Measurements from ENCODE around the gene ERLEC1.
A peak's percentile ranks its signal among the peaks of the same experiment; 100 is the strongest.
"Not testable (repeated sequence)": the region's sequence is repeated elsewhere in the genome, so short reads cannot be mapped to it uniquely, and the experiment has no call there.

ERLEC1 gene

DNA sequence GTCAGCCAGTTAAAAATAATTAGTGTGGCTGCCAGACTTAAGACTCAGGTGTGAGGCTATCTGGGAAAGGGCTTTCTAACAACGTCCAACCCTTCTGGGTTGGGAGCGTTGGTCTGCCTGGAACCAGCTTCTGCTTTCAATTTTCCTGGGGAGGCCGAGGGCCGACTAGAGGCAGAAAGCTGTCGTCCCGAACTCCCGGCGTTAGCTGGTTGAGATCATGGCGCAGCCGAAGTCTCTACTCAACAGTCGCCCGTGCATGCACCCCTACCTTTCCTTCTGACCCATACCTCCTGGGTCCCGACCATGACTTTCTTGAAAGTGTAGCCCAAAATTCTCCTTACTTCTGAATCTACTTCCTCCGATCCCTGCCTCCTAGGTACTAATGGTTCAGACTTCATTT is 29.6 kb upstream of the ERLEC1 start:
- not testable (repeated sequence) for H3K4me1 ChIP-seq (ENCODE audit: insufficient read depth, low read length); H3K9ac ChIP-seq (ENCODE audit: low read length); H3K27me3 ChIP-seq (ENCODE audit: control insufficient read depth in 1 of 2, insufficient read depth in 2 of 2, low read length in 2 of 2); H3K9me3 ChIP-seq (ENCODE audit: low read length); H3K27ac ChIP-seq (ENCODE audit: low read depth, low read length); H3K36me3 ChIP-seq (ENCODE audit: insufficient read depth, low read length); H3K4me3 ChIP-seq (ENCODE audit: low read depth in 1 of 2, low read length in 2 of 2)

DNA sequence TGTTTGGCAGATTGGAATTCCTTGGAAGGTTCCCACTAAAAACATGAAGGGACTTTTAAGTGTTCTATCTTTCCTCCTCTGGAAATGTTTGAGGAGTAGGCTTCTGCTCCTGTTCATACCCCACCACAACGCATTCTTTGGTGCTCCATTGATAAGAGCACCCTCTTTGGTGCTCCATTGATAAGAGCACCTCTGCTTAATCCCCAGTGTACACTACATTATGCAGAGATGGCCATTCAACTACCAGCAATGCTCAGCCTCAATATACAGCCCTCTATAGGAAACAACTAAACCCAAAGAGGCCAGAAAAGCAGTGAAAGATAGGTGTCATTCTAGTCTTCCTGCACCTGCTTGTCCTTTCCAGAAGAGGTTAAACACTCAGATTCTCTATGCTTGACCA is 21.1 kb upstream of the ERLEC1 start:
- no peak overlapping the region for H3K9ac ChIP-seq (ENCODE audit: low read length)
- H3K36me3 ChIP-seq (ENCODE audit: insufficient read depth, low read length) = peaks cover 12% of the 10 kb centered on the region
- H3K4me1 ChIP-seq (ENCODE audit: insufficient read depth, low read length) = no peaks in the 10 kb centered on the region
- no peak overlapping the region for H3K4me3 ChIP-seq (ENCODE audit: low read depth in 1 of 2, low read length in 2 of 2)
- H3K9me3 ChIP-seq (ENCODE audit: low read length) = no peaks in the 10 kb centered on the region
- no peak overlapping the region for H3K27ac ChIP-seq (ENCODE audit: low read depth, low read length)
- H3K27me3 ChIP-seq (ENCODE audit: control insufficient read depth in 1 of 2, insufficient read depth in 2 of 2, low read length in 2 of 2) = no peaks in the 10 kb centered on the region

- no peaks in the 10 kb centered on the region for H3K9me3 ChIP-seq (ENCODE audit: low read length)
- no peaks in the 10 kb centered on the region for H3K27me3 ChIP-seq (ENCODE audit: control insufficient read depth in 1 of 2, insufficient read depth in 2 of 2, low read length in 2 of 2)
- H3K36me3 ChIP-seq (ENCODE audit: insufficient read depth, low read length) = peaks cover 8% of the 10 kb centered on the region
- H3K4me3 ChIP-seq (ENCODE audit: low read depth in 1 of 2, low read length in 2 of 2) = peak within 1 kb of the TSS; percentile 63 to 95
- peak within 1 kb of the TSS; percentile 50 for H3K9ac ChIP-seq (ENCODE audit: low read length)
- H3K4me1 ChIP-seq (ENCODE audit: insufficient read depth, low read length) = no peaks in the 10 kb centered on the region
- peak within 1 kb of the TSS; percentile 76 for H3K27ac ChIP-seq (ENCODE audit: low read depth, low read length)
Measured at GRCh38 chr2:53767405-53768241, 19.2 kb upstream of the ERLEC1 start, which contains the start of gene CHAC2. CHAC2 (plus strand) TSS chr2:53767804; CDS start chr2:53767887, 83 bp downstream.

GRCh38 chr2:53768242-53768542 is 18.7 kb upstream of the ERLEC1 start:
- Histone ChIP-seq H3K9me3 (ENCODE audit: low read length) (no peaks in the 10 kb centered on the region), H3K9ac (ENCODE audit: low read length) (peak overlapping the region; percentile 50), H3K27me3 (ENCODE audit: control insufficient read depth in 1 of 2, insufficient read depth in 2 of 2, low read length in 2 of 2) (no peaks in the 10 kb centered on the region), H3K4me1 (ENCODE audit: insufficient read depth, low read length) (no peaks in the 10 kb centered on the region), H3K36me3 (ENCODE audit: insufficient read depth, low read length) (peaks cover 2% of the 10 kb centered on the region), H3K27ac (ENCODE audit: low read depth, low read length) (peak overlapping the region; percentile 76), H3K4me3 (ENCODE audit: low read depth in 1 of 2, low read length in 2 of 2) (peak overlapping the region; percentile 63 to 95)

DNA sequence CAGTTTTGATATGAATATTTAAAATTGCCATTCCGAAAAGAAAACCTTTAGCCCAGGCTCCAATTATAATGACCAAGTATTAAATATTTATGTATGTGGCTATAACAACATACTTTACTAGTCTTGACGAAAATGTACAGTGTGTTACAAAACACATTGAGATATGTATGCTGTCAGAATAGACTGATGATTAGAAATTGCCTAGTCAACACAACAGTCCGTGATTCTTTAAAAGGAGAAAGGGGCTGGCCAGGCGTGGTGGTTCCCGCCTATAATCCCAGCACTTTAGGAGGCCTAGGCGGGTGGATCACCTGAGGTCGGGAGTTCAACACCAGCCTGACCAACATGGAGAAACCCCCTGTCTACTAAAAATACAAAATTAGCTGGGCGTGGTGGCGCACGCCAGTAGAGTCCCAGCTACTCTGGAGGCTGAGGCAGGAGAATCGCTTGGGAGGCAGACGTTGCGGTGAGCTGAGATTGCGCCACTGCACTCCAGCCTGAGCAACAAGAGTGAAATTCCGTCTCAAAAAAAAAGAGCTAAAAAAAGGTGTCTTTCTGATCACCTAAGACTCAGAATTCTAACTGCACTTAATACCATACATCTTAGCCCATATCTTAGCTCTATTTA is 17.4 kb upstream of the ERLEC1 start:
- Histone ChIP-seq H3K27me3 (ENCODE audit: control insufficient read depth in 1 of 2, insufficient read depth in 2 of 2, low read length in 2 of 2) (no peaks in the 10 kb centered on the region), H3K36me3 (ENCODE audit: insufficient read depth, low read length) (no peaks in the 10 kb centered on the region), H3K9ac (ENCODE audit: low read length) (no peak overlapping the region), H3K27ac (ENCODE audit: low read depth, low read length) (no peak overlapping the region), H3K4me3 (ENCODE audit: low read depth in 1 of 2, low read length in 2 of 2) (no peak overlapping the region), H3K9me3 (ENCODE audit: low read length) (no peaks in the 10 kb centered on the region), H3K4me1 (ENCODE audit: insufficient read depth, low read length) (no peaks in the 10 kb centered on the region)

GRCh38 chr2:53770264-53770663 is 16.6 kb upstream of the ERLEC1 start:
- Histone ChIP-seq H3K4me3 (ENCODE audit: low read depth in 1 of 2, low read length in 2 of 2) (no peak overlapping the region), H3K4me1 (ENCODE audit: insufficient read depth, low read length) (no peaks in the 10 kb centered on the region), H3K27ac (ENCODE audit: low read depth, low read length) (no peak overlapping the region), H3K9me3 (ENCODE audit: low read length) (no peaks in the 10 kb centered on the region), H3K27me3 (ENCODE audit: control insufficient read depth in 1 of 2, insufficient read depth in 2 of 2, low read length in 2 of 2) (no peaks in the 10 kb centered on the region), H3K36me3 (ENCODE audit: insufficient read depth, low read length) (no peaks in the 10 kb centered on the region), H3K9ac (ENCODE audit: low read length) (no peak overlapping the region)

GRCh38 chr2:53777134-53777533 is 9.7 kb upstream of the ERLEC1 start:
- Histone ChIP-seq H3K4me3 (ENCODE audit: low read depth in 1 of 2, low read length in 2 of 2) (no peak overlapping the region), H3K27me3 (ENCODE audit: control insufficient read depth in 1 of 2, insufficient read depth in 2 of 2, low read length in 2 of 2) (no peaks in the 10 kb centered on the region), H3K27ac (ENCODE audit: low read depth, low read length) (no peak overlapping the region), H3K4me1 (ENCODE audit: insufficient read depth, low read length) (no peaks in the 10 kb centered on the region), H3K9ac (ENCODE audit: low read length) (no peak overlapping the region), H3K36me3 (ENCODE audit: insufficient read depth, low read length) (no peaks in the 10 kb centered on the region), H3K9me3 (ENCODE audit: low read length) (no peaks in the 10 kb centered on the region)

DNA sequence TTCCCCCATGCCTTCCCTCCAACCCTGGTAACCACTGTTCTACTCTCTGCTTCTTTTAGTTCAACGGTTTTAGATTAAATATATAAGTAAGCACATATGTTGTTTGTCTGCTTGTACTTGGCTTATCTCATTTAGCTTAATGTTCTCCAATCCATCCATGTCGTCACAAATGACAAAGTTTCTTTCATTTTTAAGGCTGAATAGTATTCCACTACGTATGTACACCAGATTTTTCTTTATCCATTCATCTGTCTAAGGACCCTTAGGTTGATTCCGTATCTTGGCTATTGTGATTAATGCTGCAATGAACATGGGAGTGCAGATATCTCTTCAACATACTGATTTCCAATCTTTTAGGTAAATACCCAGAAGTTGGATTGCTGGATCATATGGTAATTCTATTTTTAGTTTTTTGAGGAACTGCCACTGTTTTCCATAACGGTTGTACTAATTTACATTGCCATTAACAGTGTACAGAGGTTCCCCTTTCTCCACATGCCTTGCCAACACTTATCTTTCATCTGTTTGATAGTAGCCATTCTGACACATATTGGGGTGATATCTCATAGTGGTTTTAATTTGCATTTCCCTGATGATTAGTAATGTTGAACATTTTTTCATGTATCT is 8.2 kb upstream of the ERLEC1 start:
- Histone ChIP-seq H3K36me3 (ENCODE audit: insufficient read depth, low read length) (no peaks in the 10 kb centered on the region), H3K27me3 (ENCODE audit: control insufficient read depth in 1 of 2, insufficient read depth in 2 of 2, low read length in 2 of 2) (no peaks in the 10 kb centered on the region), H3K4me1 (ENCODE audit: insufficient read depth, low read length) (no peaks in the 10 kb centered on the region), H3K9ac (ENCODE audit: low read length) (no peak overlapping the region), H3K4me3 (ENCODE audit: low read depth in 1 of 2, low read length in 2 of 2) (no peak overlapping the region), H3K27ac (ENCODE audit: low read depth, low read length) (no peak overlapping the region), H3K9me3 (ENCODE audit: low read length) (no peaks in the 10 kb centered on the region)

- Histone ChIP-seq H3K36me3 (ENCODE audit: insufficient read depth, low read length) (no peaks in the 10 kb centered on the region), H3K4me1 (ENCODE audit: insufficient read depth, low read length) (peaks cover 10% of the 10 kb centered on the region), H3K4me3 (ENCODE audit: low read depth in 1 of 2, low read length in 2 of 2) (no peak overlapping the region), H3K9me3 (ENCODE audit: low read length) (no peaks in the 10 kb centered on the region), H3K27me3 (ENCODE audit: control insufficient read depth in 1 of 2, insufficient read depth in 2 of 2, low read length in 2 of 2) (no peaks in the 10 kb centered on the region), H3K27ac (ENCODE audit: low read depth, low read length) (no peak overlapping the region), H3K9ac (ENCODE audit: low read length) (no peak overlapping the region)
Measured at GRCh38 chr2:53780056-53780455, 6.8 kb upstream of the ERLEC1 start.

DNA sequence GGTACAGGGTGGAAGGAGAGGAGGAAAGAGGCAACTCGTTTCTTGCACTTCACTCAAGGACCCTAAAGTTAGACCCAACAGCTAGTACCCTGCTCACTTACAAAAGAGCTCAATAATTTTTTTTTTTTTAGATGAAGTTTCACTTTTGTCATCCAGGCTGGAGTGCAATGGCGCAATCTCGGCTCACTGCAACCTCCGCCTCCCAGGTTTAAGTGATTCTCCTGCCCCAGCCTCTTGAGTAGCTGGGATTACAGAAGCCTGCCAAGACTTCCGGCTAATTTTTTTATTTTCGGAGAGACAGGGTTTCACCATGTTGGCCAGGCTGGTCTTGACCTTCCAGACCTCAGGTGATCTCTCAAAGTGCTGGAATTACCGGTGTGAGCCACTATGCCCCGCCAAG is 4.2 kb upstream of the ERLEC1 start:
- no peaks in the 10 kb centered on the region for H3K9me3 ChIP-seq (ENCODE audit: low read length)
- no peak overlapping the region for H3K27ac ChIP-seq (ENCODE audit: low read depth, low read length)
- H3K9ac ChIP-seq (ENCODE audit: low read length) = no peak overlapping the region
- H3K36me3 ChIP-seq (ENCODE audit: insufficient read depth, low read length) = no peaks in the 10 kb centered on the region
- H3K27me3 ChIP-seq (ENCODE audit: control insufficient read depth in 1 of 2, insufficient read depth in 2 of 2, low read length in 2 of 2) = no peaks in the 10 kb centered on the region
- peaks cover 20% of the 10 kb centered on the region for H3K4me1 ChIP-seq (ENCODE audit: insufficient read depth, low read length)
- no peak overlapping the region for H3K4me3 ChIP-seq (ENCODE audit: low read depth in 1 of 2, low read length in 2 of 2)

DNA sequence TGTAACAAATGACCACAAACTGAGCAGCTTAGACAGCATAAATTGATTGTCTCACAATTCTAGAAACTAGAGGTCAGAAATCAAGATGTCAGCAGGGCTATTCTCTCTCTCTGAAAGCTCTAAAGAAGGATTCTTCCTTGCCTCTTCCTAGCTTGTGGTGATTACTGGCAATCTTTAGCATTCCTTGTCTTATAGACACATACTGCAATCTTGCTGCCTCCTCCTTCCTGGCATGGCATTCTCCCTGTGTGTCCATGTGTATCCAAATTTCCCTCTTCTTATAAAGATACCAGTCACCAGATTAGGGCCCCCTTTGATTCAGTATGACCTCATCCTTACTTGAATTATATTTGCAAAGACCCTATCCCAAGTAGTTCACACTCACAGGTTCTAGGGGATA is 2.4 kb upstream of the ERLEC1 start:
- Histone ChIP-seq H3K9ac (ENCODE audit: low read length) (no peak overlapping the region), H3K4me1 (ENCODE audit: insufficient read depth, low read length) (peaks cover 28% of the 10 kb centered on the region), H3K9me3 (ENCODE audit: low read length) (no peaks in the 10 kb centered on the region), H3K27me3 (ENCODE audit: control insufficient read depth in 1 of 2, insufficient read depth in 2 of 2, low read length in 2 of 2) (no peaks in the 10 kb centered on the region), H3K27ac (ENCODE audit: low read depth, low read length) (no peak overlapping the region), H3K4me3 (ENCODE audit: low read depth in 1 of 2, low read length in 2 of 2) (no peak overlapping the region), H3K36me3 (ENCODE audit: insufficient read depth, low read length) (no peaks in the 10 kb centered on the region)
